Endothelial cell of umbilical vein (primary cell): ENCODE measurements around the gene ALDH8A1.

Experiments used
- JUN ChIP-seq: IDR thresholded peaks from 2 replicates; pipeline ENCODE4 v1.6.1; 2011; ENCODE audit warnings: borderline replicate concordance, low read depth; ENCODE audit not compliant: insufficient read length, insufficient read depth
- POLR2A ChIP-seq: IDR thresholded peaks from 2 replicates; pipeline ENCODE4 v1.6.1; 2012; ENCODE audit warnings: low read depth, mild to moderate bottlenecking, control low read depth, low read length

GRCh38 chr6:134936931-134937330 lies 13.0 kb downstream of the ALDH8A1 start:
- TF ChIP-seq JUN: no peak
- no peak for TF ChIP-seq POLR2A
